DOHH2 (cell line): ENCODE measurements around the gene PCARE.

Experiments used
- H3F3A ChIP-seq: fragments of 200-600 bp; sonication (generic), shearing (Covaris generic); 2 replicates; pipeline ENCODE4 v1.6.0; 2016; ENCODE audit warnings: antibody characterized with exemption, mild to moderate bottlenecking; ENCODE audit not compliant: control insufficient read depth, insufficient read depth
- H3K27ac ChIP-seq: fragments of 200-600 bp; sonication (generic); 2 replicates; pipeline ENCODE4 v1.5.1; 2014; ENCODE audit warnings: low read depth, mild to moderate bottlenecking, low read length, moderate library complexity
- H3K27me3 ChIP-seq: fragments of 200-600 bp; sonication (generic); 2 replicates; pipeline ENCODE4 v1.6.1; 2014; ENCODE audit warnings: mild to moderate bottlenecking, low read length, mixed read lengths; ENCODE audit not compliant: control insufficient read depth
- H3K36me3 ChIP-seq: fragments of 200-600 bp; sonication (generic); 2 replicates; pipeline ENCODE4 v1.6.1; 2014; ENCODE audit warnings: mild to moderate bottlenecking, low read length, moderate library complexity, mixed read lengths; ENCODE audit not compliant: control insufficient read depth
- H3K4me1 ChIP-seq: fragments of 200-600 bp; sonication (generic); 2 replicates; pipeline ENCODE4 v1.6.1; 2014; ENCODE audit warnings: mild to moderate bottlenecking, low read length, mixed read lengths; ENCODE audit not compliant: control insufficient read depth
- H3K4me2 ChIP-seq: fragments of 200-600 bp; sonication (generic); 2 replicates; pipeline ENCODE4 v1.6.0; 2014; ENCODE audit warnings: mild to moderate bottlenecking, low read length, moderate library complexity
- H3K4me3 ChIP-seq: fragments of 200-600 bp; sonication (generic); 2 replicates; pipeline ENCODE4 v1.5.1; 2014; ENCODE audit warnings: mild to moderate bottlenecking, low read length, mixed read lengths
- H3K79me2 ChIP-seq: fragments of 200-600 bp; sonication (generic); 2 replicates; pipeline ENCODE4 v1.6.1; 2014; ENCODE audit warnings: mild to moderate bottlenecking, low read length, mixed read lengths; ENCODE audit not compliant: control insufficient read depth
- H3K9me2 ChIP-seq: fragments of 200-600 bp; sonication (generic); replicated peaks from 2 replicates; pipeline ENCODE4 v1.6.1; 2014; ENCODE audit warnings: mild to moderate bottlenecking, low read length, mixed read lengths; ENCODE audit not compliant: control insufficient read depth
- H3K9me3 ChIP-seq: fragments of 200-600 bp; sonication (generic); 2 replicates; pipeline ENCODE4 v1.6.1; 2014; ENCODE audit warnings: antibody characterized with exemption, low read length, mixed read lengths; ENCODE audit not compliant: control insufficient read depth, insufficient read depth
- H4K20me1 ChIP-seq: fragments of 200-600 bp; sonication (generic); 2 replicates; pipeline ENCODE4 v1.6.0; 2014; ENCODE audit warnings: low read depth, mild to moderate bottlenecking, antibody characterized with exemption, low read length, moderate library complexity; ENCODE audit not compliant: control insufficient read depth, insufficient read depth
- EZH2phosphoT487 ChIP-seq: fragments of 200-600 bp; sonication (generic); IDR thresholded peaks from 2 replicates; pipeline ENCODE4 v1.6.1; 2017; ENCODE audit warnings: borderline replicate concordance, mild to moderate bottlenecking, antibody characterized with exemption, low read length, moderate library complexity, mixed read lengths
- TF ChIP-seq, protein P1 (sequence below): fragments of 200-600 bp; sonication (generic); IDR thresholded peaks from one replicate; pipeline ENCODE4 v1.5.1; 2014; ENCODE audit warnings: antibody characterized with exemption, mild to moderate bottlenecking, low read depth, low read length; ENCODE audit not compliant: poor library complexity, severe bottlenecking

Gene PCARE

GRCh38 chr2:29065068-29065811 is 9.1 kb downstream of the PCARE start:
- no peaks in the 10 kb centered on the region for H4K20me1 ChIP-seq
- no peaks in the 10 kb centered on the region for H3K4me1 ChIP-seq
- H3F3A ChIP-seq, result no peaks in the 10 kb centered on the region
- no peak overlapping the region for H3K27ac ChIP-seq
- H3K4me3 ChIP-seq, result no peak overlapping the region
- no peaks in the 10 kb centered on the region for H3K9me2 ChIP-seq
- no peak overlapping the region for H3K4me2 ChIP-seq
- no peaks in the 10 kb centered on the region for H3K27me3 ChIP-seq
- H3K79me2 ChIP-seq, result no peaks in the 10 kb centered on the region
- no peaks in the 10 kb centered on the region for H3K9me3 ChIP-seq
- no peaks in the 10 kb centered on the region for H3K36me3 ChIP-seq
- no peak for TF ChIP-seq EZH2phosphoT487
- TF ChIP-seq, protein P1, sequence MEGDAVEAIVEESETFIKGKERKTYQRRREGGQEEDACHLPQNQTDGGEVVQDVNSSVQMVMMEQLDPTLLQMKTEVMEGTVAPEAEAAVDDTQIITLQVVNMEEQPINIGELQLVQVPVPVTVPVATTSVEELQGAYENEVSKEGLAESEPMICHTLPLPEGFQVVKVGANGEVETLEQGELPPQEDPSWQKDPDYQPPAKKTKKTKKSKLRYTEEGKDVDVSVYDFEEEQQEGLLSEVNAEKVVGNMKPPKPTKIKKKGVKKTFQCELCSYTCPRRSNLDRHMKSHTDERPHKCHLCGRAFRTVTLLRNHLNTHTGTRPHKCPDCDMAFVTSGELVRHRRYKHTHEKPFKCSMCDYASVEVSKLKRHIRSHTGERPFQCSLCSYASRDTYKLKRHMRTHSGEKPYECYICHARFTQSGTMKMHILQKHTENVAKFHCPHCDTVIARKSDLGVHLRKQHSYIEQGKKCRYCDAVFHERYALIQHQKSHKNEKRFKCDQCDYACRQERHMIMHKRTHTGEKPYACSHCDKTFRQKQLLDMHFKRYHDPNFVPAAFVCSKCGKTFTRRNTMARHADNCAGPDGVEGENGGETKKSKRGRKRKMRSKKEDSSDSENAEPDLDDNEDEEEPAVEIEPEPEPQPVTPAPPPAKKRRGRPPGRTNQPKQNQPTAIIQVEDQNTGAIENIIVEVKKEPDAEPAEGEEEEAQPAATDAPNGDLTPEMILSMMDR, result no peak

DNA sequence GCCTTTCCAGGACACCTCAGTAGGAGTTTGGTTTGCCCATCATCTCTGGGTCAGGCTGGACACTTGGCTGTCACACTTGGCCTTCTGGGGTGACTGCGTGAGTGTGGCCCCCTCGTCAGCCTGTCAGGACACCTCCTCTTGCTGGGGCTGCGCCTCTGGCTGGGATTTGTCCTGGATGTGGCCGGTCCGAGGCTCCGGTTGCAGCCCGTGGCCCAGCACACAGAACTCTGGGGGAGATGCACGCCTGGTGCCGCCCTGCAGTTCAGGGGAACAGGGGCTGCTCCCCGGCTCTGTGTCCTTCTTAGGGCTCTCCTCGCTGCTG is 9.6 kb downstream of the PCARE start:
- H3K79me2 ChIP-seq, result no peaks in the 10 kb centered on the region
- H3K4me2 ChIP-seq, result no peak overlapping the region
- no peaks in the 10 kb centered on the region for H3K36me3 ChIP-seq
- no peaks in the 10 kb centered on the region for H3F3A ChIP-seq
- no peaks in the 10 kb centered on the region; the same call in 1 of the 2 replicates for H3K27me3 ChIP-seq
- no peak for TF ChIP-seq EZH2phosphoT487
- TF ChIP-seq, protein P1, result no peak
- no peaks in the 10 kb centered on the region for H3K9me3 ChIP-seq
- no peaks in the 10 kb centered on the region for H3K4me1 ChIP-seq
- no peaks in the 10 kb centered on the region for H4K20me1 ChIP-seq
- no peaks in the 10 kb centered on the region for H3K9me2 ChIP-seq
- H3K27ac ChIP-seq, result no peak overlapping the region
- no peak overlapping the region for H3K4me3 ChIP-seq

GRCh38 chr2:29064346-29064715 is 10.0 kb downstream of the PCARE start:
- no peaks in the 10 kb centered on the region for H3F3A ChIP-seq
- H3K4me1 ChIP-seq, result no peaks in the 10 kb centered on the region
- no peaks in the 10 kb centered on the region for H3K36me3 ChIP-seq
- H3K79me2 ChIP-seq, result no peaks in the 10 kb centered on the region
- TF ChIP-seq, protein P1, result no peak
- TF ChIP-seq EZH2phosphoT487, result no peak
- H3K9me3 ChIP-seq, result no peaks in the 10 kb centered on the region
- H3K4me3 ChIP-seq, result no peak overlapping the region
- no peak overlapping the region for H3K27ac ChIP-seq
- no peaks in the 10 kb centered on the region for H4K20me1 ChIP-seq
- no peaks in the 10 kb centered on the region for H3K9me2 ChIP-seq
- no peak overlapping the region for H3K4me2 ChIP-seq
- H3K27me3 ChIP-seq, result no peaks in the 10 kb centered on the region; the same call in 1 of the 2 replicates
